ENCODE data around the gene TCL1A. TPM values are rescaled to one million over a fixed set of nuclear protein-coding genes. Genes with fewer than 3 reads are reported as not detected.
A peak's percentile ranks its signal among the peaks of the same experiment; 100 is the strongest.

The TCL1A gene
- total and polyA plus RNA-seq, 9 of the 15 experiments (the other 6 are each of a cell fraction or from before 2014, with no cell fraction given): 0.10 to 0.11 TPM; not detected in 7

- DNase-seq (ENCODE audit: extremely low read depth in 1 of 4, low spot score in 3 of 4) (peak in 1 of 4 experiments; percentile 8), FAIRE-seq (peak; percentile 32), ATAC-seq (no peak; the same call in 2 of the 3 replicates)
- ChIA-PET POLR2A (no interaction called here), CTCF (ENCODE audit: low intra/inter-chr PET ratio) (no interaction called here)
- in situ Hi-C loops (cut with MboI): no loop called here
- H3K36me3 ChIP-seq (ENCODE audit: control insufficient read depth, insufficient read depth, low read length): no peaks in the 10 kb centered on the region
- no peaks in the 10 kb centered on the region for H3K9me3 ChIP-seq (replicated peaks; ENCODE audit: control insufficient read depth, insufficient read depth, low read depth, low read length)
- H3K4me1 ChIP-seq (replicated peaks in 1 of 2; ENCODE audit: control insufficient read depth in 2 of 2, insufficient read depth in 2 of 2, low read length in 2 of 2): peaks cover 0 to 3% of the 10 kb centered on the region in 2 experiments; a peak in 2 of 5 replicates
- whole genome bisulfite sequencing (ENCODE audit: insufficient coverage, low coverage, missing lambda C conversion rate): 5% methylated on average over 7 of the region's 10 CpGs
- no peak overlapping the region for H2AFZ ChIP-seq (ENCODE audit: low read depth, low read length)
- no peak overlapping the region for H3K27ac ChIP-seq (ENCODE audit: extremely low read depth, low read depth, low read length)
- no TSS peak for BruUV-seq (replicated peaks)
- H3K9ac ChIP-seq (ENCODE audit: insufficient read depth in 1 of 2, low read depth in 2 of 2, low read length in 2 of 2): no peak overlapping the region
- intact Hi-C loops (cut with micrococcal nuclease): no loop called here
- no peak overlapping the region for H3K4me3 ChIP-seq
- H3K27me3 ChIP-seq (ENCODE audit: control insufficient read depth in 2 of 2, insufficient read depth in 2 of 2, low read length in 2 of 2): peaks cover 0 to 27% of the 10 kb centered on the region in 2 experiments; a peak in 2 of 5 replicates
- H3K79me2 ChIP-seq (ENCODE audit: control insufficient read depth, insufficient read depth, low read length): no peaks in the 10 kb centered on the region
- no peak overlapping the region for H3K4me2 ChIP-seq (ENCODE audit: insufficient read depth, low read length)
- H4K20me1 ChIP-seq (replicated peaks; ENCODE audit: control insufficient read depth, insufficient read depth, low read length): no peaks in the 10 kb centered on the region; the same call in 1 of the 2 replicates
- no peaks in the 10 kb centered on the region for H3K9me1 ChIP-seq (ENCODE audit: control insufficient read depth, insufficient read depth, low read length)
- TF ChIP-seq RHOXF2B (CRISPR knock-in tag; conservative IDR thresholded peaks at IDR 0.05): no peak
- TF ChIP-seq GTF2F1 (IDR thresholded peaks at IDR 0.05; ENCODE audit: low read depth, low read length): no peak
- TF ChIP-seq ZNF507 (tag; conservative IDR thresholded peaks at IDR 0.05): no peak
- TF ChIP-seq GTF3C2 (IDR thresholded peaks at IDR 0.05; ENCODE audit: borderline replicate concordance, extremely low read depth, insufficient read length): no peak
- TF ChIP-seq ATF1 (CRISPR knock-in tag; IDR thresholded peaks at IDR 0.05): no peak
- no peak for TF ChIP-seq ATF1 (tag; IDR thresholded peaks at IDR 0.05)
- peak; percentile 84 for TF ChIP-seq MAFF (IDR thresholded peaks at IDR 0.05; ENCODE audit: low read length)
- TF ChIP-seq THRB (CRISPR knock-in tag; conservative IDR thresholded peaks at IDR 0.05): no peak
- no peak for TF ChIP-seq HOXB6 (CRISPR knock-in tag; IDR thresholded peaks at IDR 0.05; ENCODE audit: borderline replicate concordance)
- TF ChIP-seq TFAM (CRISPR knock-in tag; conservative IDR thresholded peaks at IDR 0.05): no peak
- TF ChIP-seq LEF1 (IDR thresholded peaks at IDR 0.05): no peak
- no peak for TF ChIP-seq NCOA4 (IDR thresholded peaks at IDR 0.05; ENCODE audit: partially characterized antibody)
- TF ChIP-seq TSC22D4 (tag; IDR thresholded peaks at IDR 0.05): no peak
- TF ChIP-seq, protein P1, sequence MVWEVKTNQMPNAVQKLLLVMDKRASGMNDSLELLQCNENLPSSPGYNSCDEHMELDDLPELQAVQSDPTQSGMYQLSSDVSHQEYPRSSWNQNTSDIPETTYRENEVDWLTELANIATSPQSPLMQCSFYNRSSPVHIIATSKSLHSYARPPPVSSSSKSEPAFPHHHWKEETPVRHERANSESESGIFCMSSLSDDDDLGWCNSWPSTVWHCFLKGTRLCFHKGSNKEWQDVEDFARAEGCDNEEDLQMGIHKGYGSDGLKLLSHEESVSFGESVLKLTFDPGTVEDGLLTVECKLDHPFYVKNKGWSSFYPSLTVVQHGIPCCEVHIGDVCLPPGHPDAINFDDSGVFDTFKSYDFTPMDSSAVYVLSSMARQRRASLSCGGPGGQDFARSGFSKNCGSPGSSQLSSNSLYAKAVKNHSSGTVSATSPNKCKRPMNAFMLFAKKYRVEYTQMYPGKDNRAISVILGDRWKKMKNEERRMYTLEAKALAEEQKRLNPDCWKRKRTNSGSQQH (CRISPR knock-in tag; IDR thresholded peaks at IDR 0.05): no peak
- no peak for TF ChIP-seq TRIM28 (IDR thresholded peaks at IDR 0.05)
Measured at GRCh38 chr14:95668235-95668772, 45.6 kb downstream of the TCL1A start.
